Mucosa of rectum (tissue), 2 donors: ENCODE data around the gene SLC9A9.

ENCODE experiments used
- H3K27ac ChIP-seq, 2 donors: one replicate each; pipeline ENCODE4 v1.7.0; 2013; ENCODE audit warnings: inconsistent platforms in 2 of 2, low read depth in 2 of 2, low read length in 2 of 2
- H3K27me3 ChIP-seq, 2 donors: one replicate each; pipeline ENCODE4 v1.7.0; 2013; ENCODE audit warnings: low read length in 2 of 2; ENCODE audit not compliant: control insufficient read depth in 2 of 2, insufficient read depth in 2 of 2
- H3K36me3 ChIP-seq, 2 donors: one replicate each; pipeline ENCODE4 v1.7.0; 2013; ENCODE audit warnings: low read length in 2 of 2; ENCODE audit not compliant: control insufficient read depth in 2 of 2, insufficient read depth in 2 of 2
- H3K4me1 ChIP-seq, 2 donors: one replicate each; pipeline ENCODE4 v1.7.0; 2013; ENCODE audit warnings: low read length in 2 of 2, mild to moderate bottlenecking in 1 of 2; ENCODE audit not compliant: control insufficient read depth in 2 of 2, insufficient read depth in 2 of 2
- H3K4me3 ChIP-seq, 2 donors: one replicate each; pipeline ENCODE4 v1.7.0; 2013; ENCODE audit warnings: low read length in 2 of 2
- H3K9ac ChIP-seq, 2 donors: one replicate each; pipeline ENCODE4 v1.7.0; 2013; ENCODE audit warnings: low read length in 2 of 2, low read depth in 1 of 2, mild to moderate bottlenecking in 1 of 2
- H3K9me3 ChIP-seq, 2 donors: one replicate each; pipeline ENCODE4 v1.7.0; 2013; ENCODE audit warnings: low read length in 2 of 2; ENCODE audit not compliant: control insufficient read depth in 2 of 2
- donor health status: healthy.
- donor health status: Normal muscosa, but diverticular disease.

SLC9A9 gene

GRCh38 chr3:143484846-143485512 lies 363.3 kb downstream of the SLC9A9 start:
- Histone ChIP-seq H3K36me3 (no peaks in the 10 kb centered on the region), H3K4me3 (no peak overlapping the region), H3K9ac (no peak overlapping the region), H3K27ac (no peak overlapping the region), H3K4me1 (peaks cover 8 to 9% of the 10 kb centered on the region in 2 donors), H3K27me3 (no peaks in the 10 kb centered on the region), H3K9me3 (no peaks in the 10 kb centered on the region)

GRCh38 chr3:143483214-143483613 lies 365.1 kb downstream of the SLC9A9 start:
- H3K27ac ChIP-seq, result no peak overlapping the region
- H3K9me3 ChIP-seq, result no peaks in the 10 kb centered on the region
- H3K4me1 ChIP-seq, result peaks cover 15 to 22% of the 10 kb centered on the region in 2 donors
- H3K9ac ChIP-seq, result no peak overlapping the region
- H3K36me3 ChIP-seq, result no peaks in the 10 kb centered on the region
- no peaks in the 10 kb centered on the region for H3K27me3 ChIP-seq
- H3K4me3 ChIP-seq, result no peak overlapping the region

- no peak overlapping the region for H3K27ac ChIP-seq
- no peak overlapping the region for H3K9ac ChIP-seq
- no peaks in the 10 kb centered on the region for H3K36me3 ChIP-seq
- no peaks in the 10 kb centered on the region for H3K9me3 ChIP-seq
- no peak overlapping the region for H3K4me3 ChIP-seq
- no peaks in the 10 kb centered on the region for H3K27me3 ChIP-seq
- peaks cover 15 to 23% of the 10 kb centered on the region in 2 donors for H3K4me1 ChIP-seq
Measured at GRCh38 chr3:143482106-143483088, 365.9 kb downstream of the SLC9A9 start.

GRCh38 chr3:143480344-143480743 lies 367.9 kb downstream of the SLC9A9 start:
- peak overlapping the region; percentile 55 to 64 for H3K27ac ChIP-seq
- no peak overlapping the region for H3K9ac ChIP-seq
- peaks cover 15 to 23% of the 10 kb centered on the region in 2 donors for H3K4me1 ChIP-seq
- no peaks in the 10 kb centered on the region for H3K27me3 ChIP-seq
- H3K36me3 ChIP-seq, result no peaks in the 10 kb centered on the region
- H3K9me3 ChIP-seq, result no peaks in the 10 kb centered on the region
- peak overlapping the region in 1 of 2 donors; percentile 32 for H3K4me3 ChIP-seq

DNA sequence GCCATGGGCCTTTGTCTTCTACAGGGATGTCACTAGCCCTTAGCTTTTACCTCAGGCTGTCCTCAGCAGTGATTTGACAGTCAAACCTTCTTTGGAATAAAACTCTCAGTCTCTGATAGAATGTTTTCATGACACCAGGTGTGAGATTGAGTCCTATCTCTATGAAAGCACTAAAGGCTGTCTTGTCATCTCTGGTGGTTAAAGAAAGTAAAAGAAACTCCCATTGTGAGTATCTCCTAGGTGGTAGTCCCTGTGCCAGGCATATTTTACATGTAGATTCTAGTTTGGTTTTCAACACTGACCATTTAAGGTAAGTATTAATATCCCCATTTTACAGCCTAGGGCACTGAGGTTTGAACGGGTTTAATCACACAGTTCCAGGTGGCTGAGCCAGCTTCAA lies 368.5 kb downstream of the SLC9A9 start:
- H3K9me3 ChIP-seq, result no peaks in the 10 kb centered on the region
- H3K36me3 ChIP-seq, result no peaks in the 10 kb centered on the region
- peaks cover 15 to 23% of the 10 kb centered on the region in 2 donors for H3K4me1 ChIP-seq
- H3K9ac ChIP-seq, result no peak overlapping the region
- H3K4me3 ChIP-seq, result peak overlapping the region in 1 of 2 donors; percentile 32
- peak overlapping the region; percentile 55 to 64 for H3K27ac ChIP-seq
- H3K27me3 ChIP-seq, result no peaks in the 10 kb centered on the region

GRCh38 chr3:143478115-143478693 lies 370.1 kb downstream of the SLC9A9 start:
- Histone ChIP-seq H3K36me3 (no peaks in the 10 kb centered on the region), H3K27ac (no peak overlapping the region), H3K9ac (no peak overlapping the region), H3K27me3 (no peaks in the 10 kb centered on the region), H3K9me3 (no peaks in the 10 kb centered on the region), H3K4me1 (peaks cover 15 to 23% of the 10 kb centered on the region in 2 donors), H3K4me3 (no peak overlapping the region)

DNA sequence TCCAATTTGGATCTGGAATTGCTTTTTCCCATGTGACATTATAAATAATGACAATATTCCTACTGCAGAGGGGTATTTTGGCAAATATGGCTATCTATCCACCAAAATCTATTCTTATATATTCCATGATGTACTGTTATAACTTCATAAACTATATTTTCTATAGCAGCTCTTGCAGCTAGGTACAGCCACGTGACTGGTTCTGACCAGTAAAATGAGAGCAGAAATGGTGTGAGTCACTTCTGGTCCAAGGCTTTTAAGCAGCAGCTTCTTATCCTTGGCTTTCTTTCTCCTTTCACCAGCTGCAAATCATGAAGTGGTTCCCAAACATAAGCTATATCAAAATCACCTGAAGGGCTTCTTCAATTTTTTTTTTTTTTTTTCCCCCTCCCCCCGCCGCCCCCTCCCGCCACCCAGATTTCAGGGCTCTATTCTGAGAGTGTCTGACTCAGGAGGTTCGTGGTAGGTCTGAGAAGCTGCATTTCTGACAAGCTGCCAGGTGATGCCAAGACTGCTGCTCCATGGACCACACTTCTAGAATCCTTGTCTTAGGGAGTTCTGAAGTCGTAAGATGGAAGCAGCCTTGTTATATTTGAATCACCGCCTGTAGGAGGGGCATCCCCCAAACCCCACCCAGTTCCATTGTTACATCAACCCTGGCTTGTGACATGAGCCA lies 371.2 kb downstream of the SLC9A9 start:
- no peak overlapping the region for H3K4me3 ChIP-seq
- peaks cover 15 to 21% of the 10 kb centered on the region in 2 donors for H3K4me1 ChIP-seq
- no peaks in the 10 kb centered on the region for H3K36me3 ChIP-seq
- no peaks in the 10 kb centered on the region for H3K27me3 ChIP-seq
- H3K9ac ChIP-seq, result no peak overlapping the region
- no peak overlapping the region for H3K27ac ChIP-seq
- no peaks in the 10 kb centered on the region for H3K9me3 ChIP-seq

- H3K9me3 ChIP-seq, result no peaks in the 10 kb centered on the region
- no peak overlapping the region for H3K9ac ChIP-seq
- no peak overlapping the region for H3K4me3 ChIP-seq
- no peaks in the 10 kb centered on the region for H3K27me3 ChIP-seq
- no peaks in the 10 kb centered on the region for H3K36me3 ChIP-seq
- H3K4me1 ChIP-seq, result peaks cover 13 to 21% of the 10 kb centered on the region in 2 donors
- H3K27ac ChIP-seq, result no peak overlapping the region
Measured at GRCh38 chr3:143475981-143476380, 372.3 kb downstream of the SLC9A9 start.

DNA sequence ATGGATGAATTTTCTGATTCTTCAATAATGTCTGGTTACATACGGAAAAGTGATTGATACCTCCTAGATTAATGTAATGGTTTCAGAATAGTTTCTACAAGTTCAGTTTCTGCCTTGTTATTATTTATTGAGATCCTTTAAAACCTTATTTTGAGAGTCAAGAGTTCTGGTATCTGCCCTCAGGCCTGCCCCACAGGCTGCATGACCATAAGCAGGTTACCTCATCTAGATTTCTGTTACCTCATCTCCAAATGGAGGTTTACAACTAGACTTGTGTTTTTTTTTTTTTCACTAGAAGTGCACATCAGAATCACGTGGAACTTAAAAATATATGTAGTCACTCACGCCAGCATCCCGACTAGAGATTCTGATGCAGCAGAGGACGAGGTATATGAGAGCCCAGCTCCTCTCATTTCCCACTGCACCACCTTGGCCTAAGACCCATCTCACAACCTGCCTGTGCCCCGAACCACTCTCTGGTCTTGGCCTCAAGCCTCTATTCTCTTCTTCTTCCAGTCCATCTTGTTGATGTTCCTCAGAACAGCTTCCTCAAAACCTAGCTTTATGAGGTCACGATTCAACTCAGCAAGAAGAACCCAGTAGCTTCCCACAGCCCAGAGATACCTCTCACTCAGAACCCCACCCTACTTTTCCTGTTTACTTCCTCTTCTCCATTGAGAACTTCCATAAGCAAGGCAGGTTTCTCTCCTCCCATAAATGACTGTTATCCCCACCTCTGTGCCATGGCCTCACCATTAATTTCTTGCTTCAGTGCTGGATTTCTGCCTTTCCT lies 375.3 kb downstream of the SLC9A9 start:
- Histone ChIP-seq H3K9me3 (no peaks in the 10 kb centered on the region), H3K4me1 (no peaks in the 10 kb centered on the region), H3K27me3 (no peaks in the 10 kb centered on the region), H3K9ac (no peak overlapping the region), H3K36me3 (no peaks in the 10 kb centered on the region), H3K27ac (no peak overlapping the region), H3K4me3 (no peak overlapping the region)
